Stimulated activated CD4-positive, alpha-beta T cell treated with anti-CD3 and anti-CD28 coated beads, Interleukin-1b, Interleukin-23, amount 100 ng/mL, for 48 hours (primary cell): ENCODE data around the gene BBX.

Experiments
- DNase-seq: peaks from one replicate; pipeline ENCODE4 v3.0.0-alpha.2; 2020

The BBX gene

DNA sequence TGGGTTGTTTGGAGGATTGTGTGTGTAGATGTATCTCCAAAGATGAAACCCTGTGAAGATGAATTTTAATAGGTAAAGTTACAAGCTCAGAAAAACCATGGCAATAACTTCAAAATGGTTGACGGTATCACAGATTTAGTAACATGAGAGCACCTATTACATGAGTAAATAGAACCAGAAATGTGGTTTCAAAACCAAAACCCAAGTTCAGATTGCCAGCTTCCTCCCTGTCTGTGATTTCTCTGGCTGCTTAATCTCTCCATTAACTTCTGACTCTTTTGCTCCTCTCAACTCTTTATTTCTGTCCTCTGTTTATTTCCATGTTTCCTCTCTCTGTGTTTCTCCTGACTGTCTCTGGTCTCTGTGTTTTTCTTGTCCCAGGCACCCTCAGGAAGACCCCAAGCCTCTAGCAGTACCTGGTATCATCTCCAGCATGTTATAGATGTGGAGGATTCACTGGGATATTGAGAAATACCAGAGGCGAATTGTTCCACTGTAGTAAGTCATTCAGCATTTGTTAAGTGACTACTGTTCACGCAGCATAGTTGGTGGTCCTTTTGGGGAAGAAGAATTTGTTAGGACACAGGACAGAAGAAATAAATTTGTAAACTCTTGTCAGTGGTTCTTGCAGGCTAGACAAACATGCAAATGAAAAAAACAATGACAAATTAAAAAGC is 138.8 kb downstream of the BBX start:
- DNase-seq = no peak

DNA sequence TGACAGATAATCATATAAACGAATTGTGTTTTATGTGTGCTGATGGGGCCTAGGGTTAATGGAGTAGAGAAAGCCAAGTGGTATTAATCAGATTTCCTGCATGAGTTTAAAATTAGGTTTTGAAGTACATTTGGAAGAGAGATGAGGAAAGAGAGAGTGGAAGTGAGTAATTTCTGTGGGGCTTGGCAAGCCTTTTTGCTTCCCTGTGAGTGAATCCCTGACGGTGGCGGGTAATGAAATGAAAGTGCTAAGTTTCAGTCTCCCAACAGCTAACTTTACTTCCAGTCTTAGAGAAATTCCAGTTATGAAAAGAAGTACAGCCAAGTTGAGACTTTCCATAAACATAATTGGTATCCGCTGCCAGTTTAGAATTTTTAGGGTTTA is 139.4 kb downstream of the BBX start:
- DNase-seq = no peak

DNA sequence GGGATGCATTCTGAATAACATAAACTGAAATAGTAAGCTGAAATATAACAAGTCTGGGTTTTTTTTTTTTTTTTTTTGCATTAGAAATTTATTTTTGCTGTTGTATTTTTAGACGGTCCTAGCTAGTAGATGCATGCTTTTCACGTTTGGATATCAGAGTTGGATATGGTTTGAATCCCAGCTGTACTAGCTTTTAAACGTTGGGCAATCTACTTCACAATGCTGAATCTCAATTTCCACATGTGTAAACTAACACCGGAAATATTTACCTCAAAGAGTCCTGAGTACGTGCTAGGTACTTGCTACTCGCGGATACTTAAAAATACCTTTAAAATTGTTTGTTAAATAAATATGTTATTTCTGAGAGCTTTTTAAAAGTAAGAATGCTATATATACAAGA is 139.8 kb downstream of the BBX start:
- no peak for DNase-seq

- DNase-seq = no peak
These were observed 140.5 kb downstream of the BBX start for GRCh38 chr3:107663266-107663665.

GRCh38 chr3:107664614-107665013 is 141.9 kb downstream of the BBX start:
- no peak for DNase-seq

- DNase-seq = no peak
These were observed 142.6 kb downstream of the BBX start for GRCh38 chr3:107665351-107665750.

DNA sequence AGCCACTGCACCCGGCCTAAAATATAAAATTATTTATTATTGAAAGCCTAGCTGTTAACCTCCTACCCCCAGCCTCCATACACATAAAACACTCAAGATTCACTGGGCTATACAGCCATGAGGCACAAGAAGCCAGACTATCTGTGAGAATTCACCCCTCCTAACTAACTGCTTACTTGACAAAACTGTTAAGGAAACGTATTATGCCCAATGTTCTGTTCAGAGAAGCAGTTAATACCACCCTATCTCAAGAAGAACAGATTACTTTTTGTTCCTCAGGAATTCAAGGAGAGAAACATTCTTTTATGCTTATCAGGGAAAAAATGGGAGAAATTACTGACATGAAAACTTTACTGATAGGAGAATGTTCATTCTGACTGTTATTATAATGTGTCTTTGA is 144.1 kb downstream of the BBX start:
- DNase-seq = no peak

GRCh38 chr3:107668416-107668815 is 145.7 kb downstream of the BBX start:
- no peak for DNase-seq

DNA sequence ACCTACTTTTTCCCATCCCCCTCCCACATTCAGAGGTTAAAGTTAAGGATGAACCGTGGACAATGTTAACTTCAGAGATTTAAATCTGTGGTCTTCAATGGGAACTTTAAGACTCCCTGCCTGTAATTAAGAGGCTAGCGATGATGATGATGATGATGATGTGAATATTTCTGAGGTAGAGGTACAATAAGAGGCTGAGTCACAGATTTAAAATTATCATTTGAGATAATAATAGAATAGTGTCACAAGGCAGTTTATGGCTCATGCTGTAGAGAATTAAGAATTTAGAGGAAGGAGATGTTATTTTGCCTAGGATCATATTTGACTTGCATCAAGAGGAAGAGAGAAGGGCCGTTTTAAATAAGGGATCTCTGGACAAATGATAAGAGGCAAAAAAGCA is 146.2 kb downstream of the BBX start:
- no peak for DNase-seq

GRCh38 chr3:107669669-107670068 is 146.9 kb downstream of the BBX start:
- no peak for DNase-seq

GRCh38 chr3:107670986-107671385 is 148.2 kb downstream of the BBX start:
- DNase-seq = no peak

DNA sequence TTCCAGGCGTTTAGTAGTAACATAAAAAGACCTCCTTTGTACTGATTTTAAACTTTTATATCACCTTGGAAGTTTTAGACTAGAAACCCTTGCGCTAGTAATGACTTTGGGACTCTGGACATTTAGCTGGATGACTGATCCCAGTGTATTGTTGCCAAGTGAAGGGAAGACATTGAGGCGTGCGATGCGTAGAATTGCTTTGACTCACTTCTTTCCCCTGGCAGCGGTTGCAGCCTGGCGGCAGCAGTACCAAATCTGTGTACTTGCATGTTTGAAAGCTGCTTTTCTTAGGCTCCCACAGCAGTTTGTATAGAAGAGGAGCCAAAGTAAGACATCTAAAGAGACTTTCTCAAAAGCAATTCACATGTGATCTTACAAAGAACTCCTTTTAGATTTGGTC is 151.6 kb downstream of the BBX start:
- DNase-seq = no peak

DNA sequence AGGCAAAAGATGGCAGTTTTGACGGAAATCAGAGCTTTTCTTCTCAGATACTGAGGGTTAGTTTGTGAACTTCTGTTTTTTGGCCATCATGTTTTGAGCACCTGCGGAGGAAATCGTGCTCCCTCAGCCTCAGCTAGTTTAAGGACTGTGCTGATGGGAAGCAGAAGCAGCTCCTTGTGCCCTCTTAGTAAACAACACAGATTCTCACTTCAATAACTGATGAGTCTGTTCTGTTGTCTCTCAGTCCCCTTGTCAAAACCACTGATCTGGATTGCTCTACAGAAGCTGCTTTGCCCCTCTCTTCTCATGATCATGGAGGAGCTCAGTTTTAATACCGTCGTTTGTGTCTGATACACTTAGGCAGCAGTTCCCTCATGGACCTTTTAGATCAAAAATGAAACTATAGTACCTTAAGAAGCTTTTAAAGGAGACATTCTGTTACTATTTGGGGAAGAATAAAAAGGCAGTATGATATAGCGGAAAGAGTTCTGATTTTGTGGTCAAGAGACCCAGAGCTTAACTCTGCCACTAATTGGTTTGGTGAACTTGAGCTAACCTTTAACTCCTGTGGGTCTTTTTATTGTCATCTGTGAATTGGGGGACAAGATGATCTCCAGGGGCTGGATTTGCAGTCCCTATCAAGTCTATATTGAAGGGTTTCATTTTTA is 152.6 kb downstream of the BBX start:
- no peak for DNase-seq

GRCh38 chr3:107676469-107677309 is 153.9 kb downstream of the BBX start:
- no peak for DNase-seq

GRCh38 chr3:107679921-107680320 is 157.2 kb downstream of the BBX start:
- DNase-seq = no peak

GRCh38 chr3:107680698-107681097 is 157.9 kb downstream of the BBX start:
- DNase-seq = no peak

DNA sequence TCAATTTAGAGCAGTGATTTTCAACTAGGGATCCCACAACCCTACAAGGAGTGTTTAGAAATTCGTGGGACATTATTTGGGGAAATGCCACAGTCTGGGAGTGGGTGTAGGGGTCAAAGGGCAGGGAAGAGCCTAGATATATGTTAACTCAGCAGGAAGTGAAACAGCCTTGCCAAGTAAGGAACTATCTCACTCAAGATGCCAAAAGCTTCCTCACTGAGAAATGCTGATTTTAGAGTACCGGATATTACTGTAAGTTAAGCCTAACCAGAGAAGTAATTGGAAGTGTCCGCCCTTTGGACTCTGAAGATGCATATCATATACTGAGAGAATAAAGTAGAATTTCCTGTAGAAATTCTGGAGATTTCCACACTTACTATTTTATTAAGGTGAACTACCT is 158.6 kb downstream of the BBX start:
- DNase-seq = no peak

DNA sequence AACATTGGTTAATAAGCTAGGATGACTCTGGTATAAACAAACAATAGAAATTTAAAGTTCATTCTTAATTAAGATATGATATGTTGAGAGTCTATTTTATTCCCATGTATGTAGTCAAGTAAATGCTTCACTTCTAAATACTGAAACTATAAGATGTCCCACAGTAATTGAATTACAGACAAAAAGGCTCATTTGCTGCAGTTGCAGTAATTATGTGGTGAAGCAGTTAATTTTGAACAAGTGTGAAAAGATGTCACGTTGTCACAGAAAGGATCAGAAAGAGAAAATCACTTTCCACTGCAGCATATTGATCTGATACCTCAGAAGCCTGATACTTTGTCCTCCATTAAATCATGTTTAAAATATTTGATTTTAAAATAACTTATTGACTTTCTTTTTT is 159.8 kb downstream of the BBX start:
- no peak for DNase-seq

GRCh38 chr3:107683447-107683846 is 160.7 kb downstream of the BBX start:
- DNase-seq = no peak

GRCh38 chr3:107684431-107684925 is 161.7 kb downstream of the BBX start:
- DNase-seq = no peak

DNA sequence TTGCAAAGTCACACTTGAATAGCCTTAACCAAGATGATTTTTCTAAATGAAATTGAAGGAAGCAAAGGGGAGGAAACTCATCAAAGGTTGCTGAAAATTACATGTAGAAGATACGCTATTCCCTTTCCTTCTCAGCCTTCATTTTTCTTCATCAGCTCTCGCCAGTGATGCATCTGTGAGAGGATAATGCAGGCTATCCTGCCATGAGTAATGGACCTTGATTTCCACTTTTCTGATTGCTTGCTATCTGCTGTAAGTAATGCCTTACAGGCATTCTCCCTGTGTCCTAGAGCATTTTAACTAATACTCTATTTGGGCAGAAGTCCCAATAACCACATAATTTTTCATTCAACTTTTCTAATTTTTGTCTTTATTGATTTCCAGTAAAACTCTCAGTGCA is 162.6 kb downstream of the BBX start:
- no peak for DNase-seq

GRCh38 chr3:107687056-107687581 is 164.4 kb downstream of the BBX start:
- DNase-seq = no peak

- DNase-seq = no peak
These were observed 166.6 kb downstream of the BBX start for GRCh38 chr3:107689355-107689754.
